ENCODE results near the gene EFCAB6. TPM values are rescaled to one million over a fixed set of nuclear protein-coding genes. Genes with fewer than 3 reads are reported as not detected.

Gene EFCAB6
- total and polyA plus RNA-seq, 7 donors: 0.07 to 0.84 (median 0.50) TPM

DNA sequence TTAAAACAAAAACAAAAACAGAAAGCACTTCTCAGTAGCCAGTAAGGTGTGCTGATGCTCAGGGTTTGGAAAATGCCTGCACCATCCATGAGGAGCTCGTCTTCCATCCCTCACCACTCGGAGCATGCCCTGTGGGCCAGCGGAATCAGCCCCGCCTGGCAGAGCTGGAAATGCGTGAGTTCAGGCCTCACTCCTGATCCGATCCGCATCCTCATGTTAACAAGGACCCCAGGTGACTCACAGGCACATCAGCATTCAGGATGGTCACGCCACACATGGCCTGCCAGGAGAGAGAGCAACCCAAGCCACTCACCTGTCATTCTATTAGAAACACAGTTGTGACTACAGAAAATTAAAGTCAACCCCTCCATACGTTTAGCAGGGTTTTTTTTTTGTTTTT is 211.8 kb downstream of the EFCAB6 start:
- no peak for ATAC-seq
- no peaks in the 10 kb centered on the region for H3K36me3 ChIP-seq (ENCODE audit: insufficient read depth in 1 of 2, low read depth in 1 of 2)
- intact Hi-C loops (cut with DNase I): loop anchor here in 1 of 2 donors (5.0 kb wide), 1 partner anchor 1112 kb away; no protein-coding TSS in a partner anchor

DNA sequence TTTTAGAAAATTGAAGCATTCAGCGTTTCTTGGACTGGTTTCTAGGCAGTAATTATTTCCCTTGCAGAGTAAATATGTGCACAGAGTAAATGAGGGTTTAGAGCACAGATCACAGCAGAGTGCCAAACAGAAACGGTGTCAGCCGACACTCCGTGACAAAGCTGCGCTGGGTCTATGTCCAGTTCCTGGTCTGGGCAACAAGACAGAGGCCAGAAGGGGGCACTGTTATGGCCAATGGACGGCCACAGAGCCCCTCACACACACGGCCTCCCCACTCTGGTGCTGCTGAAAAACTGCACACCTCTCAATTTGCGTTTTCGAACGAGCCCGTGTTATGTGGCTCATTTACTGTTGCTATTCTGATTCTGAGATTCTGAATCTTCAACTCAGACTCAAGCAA is 219.6 kb downstream of the EFCAB6 start:
- peaks cover 3% of the 10 kb centered on the region for H3K9me3 ChIP-seq
- WGBS, 3 donors: 35 to 44% (median 40%) methylated on average over 11 of the region's 11 CpGs
- no peaks in the 10 kb centered on the region for H3K36me3 ChIP-seq (ENCODE audit: insufficient read depth in 1 of 2, low read depth in 1 of 2)
- no peak for ATAC-seq
- H3K4me1 ChIP-seq: no peaks in the 10 kb centered on the region
- H3K27me3 ChIP-seq (ENCODE audit: insufficient read depth in 3 of 3, low read length in 2 of 3): peaks cover 0 to 3% (median 0%) of the 10 kb centered on the region in 3 donors
- no peak overlapping the region for H3K4me3 ChIP-seq
- no peak for DNase-seq
- TF ChIP-seq, protein P1, sequence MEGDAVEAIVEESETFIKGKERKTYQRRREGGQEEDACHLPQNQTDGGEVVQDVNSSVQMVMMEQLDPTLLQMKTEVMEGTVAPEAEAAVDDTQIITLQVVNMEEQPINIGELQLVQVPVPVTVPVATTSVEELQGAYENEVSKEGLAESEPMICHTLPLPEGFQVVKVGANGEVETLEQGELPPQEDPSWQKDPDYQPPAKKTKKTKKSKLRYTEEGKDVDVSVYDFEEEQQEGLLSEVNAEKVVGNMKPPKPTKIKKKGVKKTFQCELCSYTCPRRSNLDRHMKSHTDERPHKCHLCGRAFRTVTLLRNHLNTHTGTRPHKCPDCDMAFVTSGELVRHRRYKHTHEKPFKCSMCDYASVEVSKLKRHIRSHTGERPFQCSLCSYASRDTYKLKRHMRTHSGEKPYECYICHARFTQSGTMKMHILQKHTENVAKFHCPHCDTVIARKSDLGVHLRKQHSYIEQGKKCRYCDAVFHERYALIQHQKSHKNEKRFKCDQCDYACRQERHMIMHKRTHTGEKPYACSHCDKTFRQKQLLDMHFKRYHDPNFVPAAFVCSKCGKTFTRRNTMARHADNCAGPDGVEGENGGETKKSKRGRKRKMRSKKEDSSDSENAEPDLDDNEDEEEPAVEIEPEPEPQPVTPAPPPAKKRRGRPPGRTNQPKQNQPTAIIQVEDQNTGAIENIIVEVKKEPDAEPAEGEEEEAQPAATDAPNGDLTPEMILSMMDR (IDR thresholded peaks at IDR 0.05): no peak
- intact Hi-C loops (cut with DNase I): no loop called here
- no peak overlapping the region for H3K27ac ChIP-seq

More for the DNA sequence above, 211.8 kb downstream of the EFCAB6 start:
- TF ChIP-seq, protein P1 (IDR thresholded peaks at IDR 0.05): no peak
- Histone ChIP-seq H3K9me3 (no peaks in the 10 kb centered on the region), H3K27me3 (ENCODE audit: insufficient read depth in 3 of 3, low read length in 2 of 3) (no peaks in the 10 kb centered on the region), H3K4me3 (no peak overlapping the region), H3K4me1 (no peaks in the 10 kb centered on the region), H3K27ac (no peak overlapping the region)
- no peak for DNase-seq
- 79 to 89% (median 81%) methylated on average over 9 of the region's 9 CpGs for WGBS, 3 donors

DNA sequence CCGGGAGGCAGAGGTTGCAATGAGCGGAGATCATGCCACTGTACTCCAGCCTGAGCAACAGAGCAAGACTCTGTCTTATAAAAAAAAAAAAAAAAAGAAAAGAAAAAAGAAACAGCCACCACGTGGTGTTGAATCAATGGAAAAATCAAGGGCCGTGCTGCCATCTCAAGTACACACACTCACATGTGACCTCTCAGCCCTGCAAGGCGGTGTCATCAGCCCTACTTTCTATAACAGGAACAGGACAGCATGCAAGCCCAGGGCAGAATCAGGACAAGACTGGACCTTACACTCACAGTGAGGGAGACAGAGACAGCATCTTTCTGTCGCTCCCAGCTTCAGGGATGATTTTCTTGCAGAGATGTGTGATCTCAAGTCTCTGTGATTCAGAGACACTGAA is 220.7 kb downstream of the EFCAB6 start:
- 77 to 88% (median 78%) methylated on average over 6 of the region's 6 CpGs for WGBS, 3 donors
- no peak overlapping the region for H3K27ac ChIP-seq

DNA sequence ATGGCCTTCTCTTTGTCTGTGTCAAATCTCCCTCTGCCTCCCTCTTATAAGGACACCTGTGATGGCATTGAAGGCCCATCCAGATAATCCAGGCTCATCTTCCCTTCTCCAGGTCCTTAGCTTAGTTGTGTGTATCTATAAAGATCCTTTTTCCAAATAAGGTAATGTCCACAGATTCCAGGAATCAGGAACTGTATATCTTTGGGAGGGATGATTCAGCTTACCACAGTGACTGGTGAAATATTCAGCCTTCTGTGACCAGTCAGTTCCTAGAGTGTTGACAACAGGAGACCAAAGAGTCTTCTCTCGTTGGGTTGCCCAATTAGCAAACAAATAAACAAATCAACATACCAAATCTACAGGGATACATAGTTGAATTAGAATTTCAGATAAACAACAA is 224.5 kb downstream of the EFCAB6 start:
- Histone ChIP-seq H3K9me3 (no peaks in the 10 kb centered on the region), H3K36me3 (ENCODE audit: insufficient read depth in 1 of 2, low read depth in 1 of 2) (no peaks in the 10 kb centered on the region), H3K4me3 (no peak overlapping the region), H3K4me1 (no peaks in the 10 kb centered on the region), H3K27me3 (ENCODE audit: insufficient read depth in 3 of 3, low read length in 2 of 3) (no peaks in the 10 kb centered on the region), H3K27ac (no peak overlapping the region)
- WGBS, 3 donors: 0 to 82% (median 0%) methylated on average over 1 of the region's 1 CpG
- DNase-seq (no peak), ATAC-seq (no peak)
- intact Hi-C loops (cut with DNase I): no loop called here
- TF ChIP-seq, protein P1 (IDR thresholded peaks at IDR 0.05): no peak

More for the DNA sequence above, 220.7 kb downstream of the EFCAB6 start:
- intact Hi-C loops (cut with DNase I): no loop called here
- DNase-seq (no peak), ATAC-seq (no peak)
- Histone ChIP-seq H3K4me1 (no peaks in the 10 kb centered on the region), H3K36me3 (ENCODE audit: insufficient read depth in 1 of 2, low read depth in 1 of 2) (no peaks in the 10 kb centered on the region), H3K9me3 (peaks cover 3% of the 10 kb centered on the region), H3K4me3 (no peak overlapping the region), H3K27me3 (ENCODE audit: insufficient read depth in 3 of 3, low read length in 2 of 3) (peaks cover 0 to 3% (median 0%) of the 10 kb centered on the region in 3 donors)
- TF ChIP-seq, protein P1 (IDR thresholded peaks at IDR 0.05): no peak

DNA sequence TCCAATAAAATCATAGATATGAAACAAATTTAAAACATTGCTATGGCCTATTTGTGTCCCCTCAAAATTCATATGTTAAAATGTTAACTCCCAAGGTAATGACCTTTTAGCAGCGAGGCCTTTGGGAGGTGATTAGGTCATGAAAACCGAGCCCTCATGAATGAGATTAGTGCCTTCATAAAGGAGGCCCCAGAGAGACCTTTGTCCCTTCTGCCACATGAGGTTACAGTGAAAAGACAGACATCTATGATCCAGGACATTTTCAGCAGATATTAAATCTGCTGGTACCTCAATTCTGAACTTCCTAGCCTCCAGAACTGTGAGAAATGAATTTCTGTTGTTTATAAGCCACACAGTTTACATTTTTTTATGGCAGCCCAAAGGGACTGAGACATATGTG is 228.6 kb downstream of the EFCAB6 start:
- TF ChIP-seq, protein P1 (IDR thresholded peaks at IDR 0.05): no peak
- H3K4me1 ChIP-seq: no peaks in the 10 kb centered on the region
- no peak for DNase-seq
- 57 to 73% (median 59%) methylated on average over 2 of the region's 2 CpGs for WGBS, 3 donors
- intact Hi-C loops (cut with DNase I): no loop called here
- no peak overlapping the region for H3K27ac ChIP-seq
- H3K36me3 ChIP-seq (ENCODE audit: insufficient read depth in 1 of 2, low read depth in 1 of 2): no peaks in the 10 kb centered on the region
- no peaks in the 10 kb centered on the region for H3K27me3 ChIP-seq (ENCODE audit: insufficient read depth in 3 of 3, low read length in 2 of 3)
- no peak for ATAC-seq
- H3K9me3 ChIP-seq: no peaks in the 10 kb centered on the region
- no peak overlapping the region for H3K4me3 ChIP-seq

Data from psoas muscle (tissue), 8 donors.